GM19455 (cell line): ENCODE measurements around the gene ECI1.

Experiments
- ATAC-seq: cut with Tn5 transposase; IDR thresholded peaks from one replicate; pipeline ENCODE4 v1.9.1; 2021; ENCODE audit not compliant: unreplicated experiment

Gene ECI1

GRCh38 chr16:2197765-2198164, 53.6 kb downstream of the ECI1 start:
- ATAC-seq: no peak

- no peak for ATAC-seq
Observed at GRCh38 chr16:2196981-2197511, 54.3 kb downstream of the ECI1 start.

- ATAC-seq: no peak
Observed at GRCh38 chr16:2196162-2196980, 55.0 kb downstream of the ECI1 start, which contains the start of gene CASKIN1. TSS of gene CASKIN1 (minus strand) at chr16:2196605. CDS start at chr16:2196432, 173 bp downstream.

GRCh38 chr16:2195322-2196161, 55.8 kb downstream of the ECI1 start:
- ATAC-seq: no peak

- ATAC-seq: no peak
Observed at GRCh38 chr16:2194852-2195321, 56.5 kb downstream of the ECI1 start.

GRCh38 chr16:2194166-2194834, 57.1 kb downstream of the ECI1 start:
- no peak for ATAC-seq

GRCh38 chr16:2191446-2191706, 60.0 kb downstream of the ECI1 start:
- ATAC-seq: no peak

GRCh38 chr16:2190659-2191445, 60.5 kb downstream of the ECI1 start:
- ATAC-seq: no peak

- ATAC-seq: no peak
Observed at GRCh38 chr16:2190002-2190658, 61.3 kb downstream of the ECI1 start.
